ENCODE results near the gene OGFOD3.

The OGFOD3 gene

DNA sequence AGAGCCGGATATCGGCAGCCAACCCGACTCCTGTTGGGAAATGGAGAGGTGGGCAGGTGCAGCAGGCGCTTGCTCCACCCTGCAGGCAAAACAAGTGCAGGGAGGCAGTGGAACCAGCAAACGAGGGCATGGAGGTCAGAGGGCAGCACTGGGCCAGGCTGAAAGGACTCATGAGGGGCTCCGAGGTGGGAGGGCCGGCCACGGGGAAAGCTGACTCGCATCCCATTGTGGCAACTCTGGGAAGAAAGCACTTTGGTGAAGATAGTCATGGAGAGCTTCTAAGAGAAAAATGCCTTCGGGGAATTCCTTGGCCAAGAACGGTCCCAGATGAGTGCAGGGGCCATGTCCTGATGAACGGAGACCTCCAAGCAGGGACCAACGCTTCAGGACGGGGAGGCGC lies 27.7 kb upstream of the OGFOD3 start:
- DNase-seq = no peak

- no peak for DNase-seq
Measured at GRCh38 chr17:82445542-82445941, 27.2 kb upstream of the OGFOD3 start.

- no peak for DNase-seq
Measured at GRCh38 chr17:82444941-82445521, 26.6 kb upstream of the OGFOD3 start.

DNA sequence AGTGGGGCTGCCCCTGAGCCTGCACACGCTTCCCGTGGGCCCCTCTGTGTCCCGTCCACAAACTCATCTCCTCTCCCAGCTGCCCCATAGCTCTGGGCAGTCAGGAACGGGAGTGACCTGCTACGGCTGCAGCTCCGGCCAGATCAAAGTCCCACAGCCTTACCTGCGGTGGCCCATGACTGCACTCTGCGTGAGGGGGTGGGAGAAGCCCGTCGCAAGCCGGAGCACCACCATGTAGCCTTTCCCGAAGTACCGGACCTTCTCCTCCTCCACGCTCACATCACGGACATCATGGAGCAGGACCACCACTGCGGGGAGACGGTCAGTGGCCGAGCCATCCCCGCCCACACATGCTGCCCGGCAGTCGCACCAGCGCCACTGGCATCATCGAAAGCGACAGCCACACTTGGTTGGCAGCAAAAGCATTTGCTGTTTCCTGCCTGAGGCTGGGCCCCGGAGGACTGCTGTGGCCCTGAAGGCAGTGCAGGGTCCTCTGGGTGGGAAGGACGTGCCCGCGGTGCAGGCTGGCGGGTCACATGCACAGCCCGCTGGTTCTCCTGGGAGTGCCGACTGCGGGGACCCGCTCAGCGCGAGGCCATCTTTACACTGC lies 26.0 kb upstream of the OGFOD3 start:
- no peak for DNase-seq

GRCh38 chr17:82443465-82444283 lies 25.3 kb upstream of the OGFOD3 start:
- no peak for DNase-seq

DNA sequence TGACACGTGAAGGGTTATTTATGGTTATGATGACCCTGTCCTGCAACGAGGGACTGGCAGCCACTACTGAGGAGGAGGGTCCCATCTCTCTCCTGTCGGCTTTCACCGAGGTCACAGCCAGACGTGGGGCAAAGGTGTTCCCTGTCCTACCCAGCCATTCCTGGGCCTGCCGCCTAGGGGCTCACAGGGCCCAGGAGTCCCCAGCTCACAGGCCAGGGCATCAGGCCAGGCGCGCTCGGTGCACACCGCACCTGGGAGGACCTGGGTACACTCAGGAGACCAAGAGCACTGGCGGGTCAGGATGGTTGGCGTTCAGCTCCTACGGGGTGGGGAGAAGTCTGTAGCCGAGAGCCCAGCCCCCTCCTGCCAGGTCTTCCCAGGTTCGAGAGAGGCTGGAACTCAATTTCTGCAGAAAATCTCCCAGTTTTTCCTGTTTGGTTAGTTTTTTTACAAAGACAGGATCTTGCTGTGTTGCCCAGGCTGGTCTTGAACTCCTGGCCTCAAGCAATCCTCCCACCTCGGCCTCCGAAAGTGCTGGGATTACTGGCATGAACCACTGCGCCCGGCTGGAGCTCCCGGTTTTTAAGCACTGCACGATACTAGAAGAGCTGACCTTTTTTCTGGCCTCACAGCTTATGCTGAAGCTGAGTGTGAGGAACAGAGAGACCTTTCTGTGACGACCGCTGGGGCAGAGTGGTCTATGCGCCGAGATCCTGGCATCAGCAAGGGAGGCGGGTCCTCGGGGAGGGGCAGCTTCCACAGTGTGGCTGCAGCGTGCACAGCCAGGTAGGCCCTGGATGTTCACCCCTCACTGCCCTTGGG lies 24.5 kb upstream of the OGFOD3 start:
- DNase-seq = no peak

- DNase-seq = no peak
Measured at GRCh38 chr17:82441691-82442487, 23.5 kb upstream of the OGFOD3 start.

GRCh38 chr17:82440991-82441627 lies 22.7 kb upstream of the OGFOD3 start:
- DNase-seq = no peak

GRCh38 chr17:82440469-82440981 lies 22.1 kb upstream of the OGFOD3 start:
- DNase-seq = no peak

- DNase-seq = no peak
Measured at GRCh38 chr17:82439829-82440365, 21.5 kb upstream of the OGFOD3 start.

DNA sequence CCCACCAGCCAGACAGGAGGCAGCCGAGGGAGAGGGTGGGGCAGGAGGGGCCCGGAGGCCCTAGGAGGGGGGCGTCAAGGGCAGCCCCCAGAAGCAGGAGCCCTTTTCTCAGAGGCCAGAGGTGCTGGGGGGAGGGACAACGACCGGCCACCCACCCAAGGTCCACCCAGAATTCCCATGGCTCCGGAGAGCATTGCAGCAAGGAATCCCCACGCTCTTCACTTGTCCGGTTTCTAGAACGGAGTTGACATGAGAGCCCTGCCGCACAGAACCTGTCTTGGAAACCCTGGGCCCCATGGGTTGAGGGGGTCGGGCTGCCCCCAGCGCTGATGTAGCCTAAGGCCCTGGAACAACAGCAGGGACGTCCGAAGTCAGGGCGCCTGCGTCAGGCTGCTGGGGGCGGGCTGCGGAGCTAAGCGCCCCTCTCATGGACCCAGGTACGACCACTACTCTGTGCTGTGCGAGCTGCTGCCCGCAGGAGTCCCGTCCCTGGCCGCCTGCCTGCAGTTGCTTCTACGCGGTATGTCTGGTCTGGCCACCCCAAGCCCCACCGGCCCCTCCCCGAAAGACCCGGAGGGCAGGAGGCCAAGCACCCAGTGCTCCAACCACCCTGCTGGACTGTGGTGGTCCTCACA lies 20.9 kb upstream of the OGFOD3 start:
- no peak for DNase-seq

GRCh38 chr17:82438401-82439193 lies 20.2 kb upstream of the OGFOD3 start:
- DNase-seq = no peak

DNA sequence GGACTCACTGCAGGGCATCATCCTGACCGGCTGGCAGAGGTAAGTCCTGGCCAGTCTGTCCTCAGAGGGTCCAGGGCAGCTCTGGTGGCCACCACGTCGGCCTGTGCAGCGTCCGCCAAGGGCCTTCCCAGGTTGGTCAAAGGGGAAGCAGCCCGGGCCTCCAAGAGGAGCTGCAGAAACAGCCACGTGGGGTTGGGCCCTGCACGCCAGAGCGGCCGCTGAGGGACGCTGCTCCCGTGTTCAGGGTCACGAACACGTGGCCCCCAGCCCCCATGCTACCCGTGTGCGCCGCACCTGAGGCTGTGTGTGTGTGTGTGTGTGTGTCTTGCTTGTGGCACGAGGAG lies 18.9 kb upstream of the OGFOD3 start:
- no peak for DNase-seq

DNA sequence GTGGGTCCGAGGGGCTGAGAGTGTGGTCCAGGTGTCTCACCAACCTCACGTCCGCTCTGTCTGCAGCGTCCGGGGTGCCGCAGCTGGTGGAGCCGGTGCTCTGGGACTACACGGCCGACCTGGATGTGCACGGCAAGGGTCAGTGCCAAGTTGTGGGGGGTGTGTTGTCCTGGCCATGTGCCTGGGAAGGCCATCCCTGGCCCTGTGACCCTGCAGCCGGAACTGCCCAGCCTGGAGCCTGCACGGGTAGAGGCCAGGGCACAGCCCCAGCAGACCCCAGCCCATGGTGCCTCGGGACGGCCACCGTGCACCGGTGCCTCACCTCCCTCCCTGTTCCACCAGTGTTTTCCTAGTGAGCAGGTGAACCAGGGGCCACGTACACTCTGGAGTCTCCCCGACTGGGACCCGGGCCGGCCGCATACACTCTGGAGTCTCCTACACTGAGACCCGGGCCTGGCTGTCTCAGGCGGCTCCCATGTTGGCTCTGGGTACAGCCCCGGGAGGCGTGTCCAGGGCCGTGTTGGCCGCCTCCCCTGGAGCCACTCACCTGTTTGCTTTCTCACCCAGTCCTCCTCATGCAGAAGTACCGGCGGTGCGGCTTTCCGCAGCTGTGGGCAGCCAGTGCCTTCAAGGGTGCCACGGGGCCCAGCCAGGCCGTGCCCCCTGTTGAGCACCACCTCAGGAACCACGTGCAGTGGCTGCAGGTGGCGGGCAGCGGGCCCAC lies 18.4 kb upstream of the OGFOD3 start:
- no peak for DNase-seq

- no peak for DNase-seq
Measured at GRCh38 chr17:82435601-82436583, 17.5 kb upstream of the OGFOD3 start.

GRCh38 chr17:82435103-82435502 lies 16.7 kb upstream of the OGFOD3 start:
- no peak for DNase-seq

GRCh38 chr17:82434216-82434565 lies 15.8 kb upstream of the OGFOD3 start:
- no peak for DNase-seq

GRCh38 chr17:82433560-82434215 lies 15.3 kb upstream of the OGFOD3 start:
- no peak for DNase-seq

All from central memory CD4-positive, alpha-beta T cell (primary cell).